Adrenal gland (tissue), 5 donors: ENCODE results near the gene TNXB.

Experiments used
- CTCF ChIP-seq, 6 experiments: fragments of 450-650 bp in 4 of 6; fragments of 200-600 bp in 2 of 6; sonication (generic) in 1 of 6; IDR thresholded peaks; 1 replicate in 5 of 6; 2 replicates in 1 of 6; pipeline versions ENCODE4 v1.5.1 to v1.8.0; 2016 to 2021; ENCODE audit warnings: antibody characterized with exemption in 6 of 6, mild to moderate bottlenecking in 2 of 6, moderate library complexity in 1 of 6
- POLR2A ChIP-seq, 2 donors: fragments of 450-650 bp; IDR thresholded peaks; one replicate each; pipeline ENCODE4 v1.6.1; 2017; ENCODE audit warnings: antibody characterized with exemption in 2 of 2, mild to moderate bottlenecking in 2 of 2, moderate library complexity in 1 of 2
- donor health status: DM: no; HTN: no; CAD: no.

DNA sequence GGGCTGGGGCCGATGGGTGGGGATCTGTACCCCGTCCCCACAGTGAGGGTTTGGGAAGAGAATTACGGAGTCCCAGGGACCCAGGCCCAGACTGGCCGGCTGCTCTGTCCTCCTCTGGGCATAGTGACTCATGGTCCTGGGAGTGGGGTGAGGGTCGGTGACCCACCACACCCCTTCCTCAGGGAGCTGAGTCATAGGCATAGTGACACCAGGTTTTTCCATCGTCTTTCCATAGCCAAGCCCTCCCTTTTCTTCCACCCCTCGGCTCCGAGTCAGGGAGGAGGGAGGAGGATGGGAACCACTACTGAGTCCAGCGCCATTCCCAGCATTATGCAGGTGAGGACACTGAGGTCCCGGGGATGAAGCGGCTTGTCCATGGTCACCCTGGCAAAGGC, 62.1 kb downstream of the TNXB start:
- TF ChIP-seq CTCF (IDR thresholded peaks at IDR 0.05) (no peak), POLR2A (IDR thresholded peaks at IDR 0.05) (peak in 1 of 2 donors; percentile 61)
